H1 (cell line): ENCODE data around the gene TPSB2. TPM values are rescaled to one million over a fixed set of nuclear protein-coding genes. Genes with fewer than 3 reads are reported as not detected.

Source experiments
- CTCF ChIA-PET: fragments of 300-600 bp; sonication (Branson Sonifier 250); formaldehyde crosslinking; loops from one replicate; lab custom pipeline; 2021; ENCODE audit not compliant: partially characterized antibody; lab: Charles Lee
- POLR2A ChIA-PET: fragments of 300-600 bp; sonication (Branson Sonifier 250); formaldehyde crosslinking; loops from one replicate; lab custom pipeline; 2021; ENCODE audit warnings: inconsistent platforms; ENCODE audit not compliant: partially characterized antibody; lab: Charles Lee
- DNase-seq, 2 experiments: peaks; one replicate each; pipeline versions ENCODE4 v3.0.0 to v3.0.0-alpha.2; 2010 to 2022; ENCODE audit warnings: low spot score in 2 of 2, low read depth in 1 of 2, mixed read lengths in 1 of 2
- FAIRE-seq: peaks from 2 replicates; lab custom pipeline; 2011; peaks lifted over from hg19 to GRCh38; lab: Jason Lieb, UNC
- H2AFZ ChIP-seq: 2 replicates; pipeline ENCODE4 v1.8.1; 2012; ENCODE audit warnings: low read length, inconsistent platforms
- H2AK5ac ChIP-seq: 2 replicates; pipeline ENCODE4 v1.6.1; 2013; ENCODE audit warnings: low read depth, low read length
- H2BK120ac ChIP-seq: replicated peaks from 2 replicates; pipeline ENCODE3; 2013; ENCODE audit warnings: low read depth, low read length, inconsistent platforms
- H2BK12ac ChIP-seq: 2 replicates; pipeline ENCODE4 v1.6.1; 2013; ENCODE audit warnings: low read depth, low read length
- H2BK15ac ChIP-seq: 2 replicates; pipeline ENCODE4 v1.6.1; 2013; ENCODE audit warnings: low read length
- H2BK20ac ChIP-seq: 2 replicates; pipeline ENCODE4 v1.6.1; 2013; ENCODE audit warnings: low read length
- H2BK5ac ChIP-seq: 2 replicates; pipeline ENCODE4 v1.6.1; 2013; ENCODE audit warnings: low read depth, low read length
- H3K14ac ChIP-seq: 2 replicates; pipeline ENCODE4 v1.6.1; 2013; ENCODE audit warnings: inconsistent platforms; ENCODE audit not compliant: insufficient read length
- H3K18ac ChIP-seq: 2 replicates; pipeline ENCODE4 v1.6.1; 2013; ENCODE audit warnings: low read length; ENCODE audit errors: extremely low read depth
- H3K23ac ChIP-seq: 2 replicates; pipeline ENCODE4 v1.6.1; 2013; ENCODE audit warnings: inconsistent platforms; ENCODE audit not compliant: insufficient read length
- H3K23me2 ChIP-seq: 2 replicates; pipeline ENCODE4 v1.6.1; 2013; ENCODE audit warnings: low read depth, low read length
- H3K27ac ChIP-seq: 2 replicates; pipeline ENCODE4 v1.6.1; 2011; ENCODE audit warnings: low read depth, low read length, inconsistent platforms
- H3K27me3 ChIP-seq, 4 experiments: replicated peaks in 1 of 4; 1 replicate in 1 of 4; 2 replicates in 3 of 4; pipeline versions ENCODE4 v1.6.1 to v1.8.1; 2011 to 2013; ENCODE audit warnings: low read length in 3 of 4, mild to moderate bottlenecking in 3 of 4, inconsistent platforms in 2 of 4, mixed read lengths in 2 of 4, moderate library complexity in 1 of 4; ENCODE audit not compliant: control insufficient read depth in 3 of 4, insufficient read depth in 3 of 4; ENCODE audit errors: extremely low read depth in 1 of 4
- H3K36me3 ChIP-seq, 4 experiments: 2 replicates each; pipeline versions ENCODE4 v1.6.1 to v1.8.1; 2011 to 2013; ENCODE audit warnings: mild to moderate bottlenecking in 4 of 4, low read length in 3 of 4, moderate library complexity in 2 of 4, control low read depth in 1 of 4, inconsistent platforms in 1 of 4; ENCODE audit not compliant: insufficient read depth in 4 of 4, control insufficient read depth in 2 of 4
- H3K4ac ChIP-seq: replicated peaks from 2 replicates; pipeline ENCODE3; 2013; ENCODE audit warnings: low read length, low read depth, mixed read lengths, inconsistent platforms; ENCODE audit not compliant: insufficient read length
- H3K4me1 ChIP-seq, 4 experiments: replicated peaks in 1 of 4; 1 replicate in 1 of 4; 2 replicates in 3 of 4; pipeline versions ENCODE4 v1.6.1 to v1.8.1; 2011 to 2013; ENCODE audit warnings: low read length in 3 of 4, inconsistent platforms in 2 of 4, mixed read lengths in 1 of 4; ENCODE audit not compliant: insufficient read depth in 4 of 4, control insufficient read depth in 3 of 4
- H3K4me2 ChIP-seq, 2 experiments: 2 replicates each; pipeline versions ENCODE4 v1.6.1 to v1.8.1; 2011 to 2013; ENCODE audit warnings: low read depth in 2 of 2, low read length in 2 of 2, control low read depth in 1 of 2, inconsistent platforms in 1 of 2, mild to moderate bottlenecking in 1 of 2; ENCODE audit not compliant: insufficient read depth in 1 of 2
- H3K4me3 ChIP-seq, 4 experiments: fragments of 200-600, 300-600 bp in 1 of 4; sonication (generic), shearing (Covaris generic), sonication (Bioruptor Twin) in 1 of 4; 2 replicates each; pipeline versions ENCODE4 v1.5.1 to v1.8.1; 2011 to 2016; ENCODE audit warnings: low read length in 4 of 4, low read depth in 3 of 4, control low read depth in 2 of 4, inconsistent platforms in 2 of 4, mild to moderate bottlenecking in 2 of 4, mixed read lengths in 1 of 4, moderate library complexity in 1 of 4; ENCODE audit not compliant: insufficient read depth in 2 of 4; ENCODE audit errors: extremely low read depth in 1 of 4
- H3K56ac ChIP-seq: replicated peaks from 2 replicates; pipeline ENCODE3; 2013; ENCODE audit warnings: low read depth, mild to moderate bottlenecking, mixed read lengths, low read length, inconsistent platforms; ENCODE audit not compliant: insufficient read length
- H3K79me1 ChIP-seq: 2 replicates; pipeline ENCODE4 v1.6.1; 2013; ENCODE audit warnings: low read depth, low read length, control low read depth
- H3K79me2 ChIP-seq, 2 experiments: 2 replicates each; pipeline versions ENCODE4 v1.6.1 to v1.8.1; 2012 to 2013; ENCODE audit warnings: low read length in 2 of 2, mild to moderate bottlenecking in 2 of 2, inconsistent platforms in 1 of 2; ENCODE audit not compliant: insufficient read depth in 2 of 2, control insufficient read depth in 1 of 2
- H3K9ac ChIP-seq, 4 experiments: replicated peaks in 1 of 4; 1 replicate in 1 of 4; 2 replicates in 3 of 4; pipeline versions ENCODE4 v1.6.1 to v1.8.1; 2011 to 2013; ENCODE audit warnings: low read depth in 3 of 4, low read length in 3 of 4, control low read depth in 2 of 4, mild to moderate bottlenecking in 2 of 4, moderate library complexity in 2 of 4, inconsistent platforms in 1 of 4; ENCODE audit errors: extremely low read depth in 1 of 4
- H3K9me3 ChIP-seq, 2 experiments: 2 replicates each; pipeline versions ENCODE4 v1.6.1 to v1.8.1; 2012 to 2013; ENCODE audit warnings: mild to moderate bottlenecking in 2 of 2, moderate library complexity in 2 of 2, control low read depth in 1 of 2, inconsistent platforms in 1 of 2, low read depth in 1 of 2, low read length in 1 of 2, mixed read lengths in 1 of 2; ENCODE audit not compliant: insufficient read depth in 2 of 2
- H4K20me1 ChIP-seq, 2 experiments: replicated peaks in 1 of 2; 2 replicates each; pipeline versions ENCODE3 to v1.8.1; 2011 to 2013; ENCODE audit warnings: inconsistent platforms in 2 of 2, low read length in 2 of 2, mild to moderate bottlenecking in 1 of 2; ENCODE audit not compliant: insufficient read depth in 2 of 2, control insufficient read depth in 1 of 2
- H4K5ac ChIP-seq: 2 replicates; pipeline ENCODE4 v1.6.1; 2013; ENCODE audit warnings: low read length, low read depth, mixed read lengths, inconsistent platforms; ENCODE audit not compliant: insufficient read length
- H4K8ac ChIP-seq: 2 replicates; pipeline ENCODE4 v1.8.0; 2013; ENCODE audit warnings: mild to moderate bottlenecking, moderate library complexity, low read length, inconsistent platforms; ENCODE audit not compliant: insufficient read depth; ENCODE audit errors: extremely low read depth
- H4K91ac ChIP-seq: replicated peaks from 2 replicates; pipeline ENCODE3; 2013; ENCODE audit warnings: low read length, mixed read lengths, inconsistent platforms; ENCODE audit not compliant: insufficient read length
- ASH2L ChIP-seq: fragments of 200-600, 300-600 bp; sonication (generic); IDR thresholded peaks from one replicate; pipeline ENCODE4 v1.7.1; 2017; ENCODE audit warnings: low read length
- CBX8 ChIP-seq: fragments of 300-800, 300-1000 bp; sonication (generic); IDR thresholded peaks from 2 replicates; pipeline ENCODE4 v1.7.1; 2016; ENCODE audit warnings: low read depth, low read length, borderline replicate concordance
- CEBPB ChIP-seq: IDR thresholded peaks from 2 replicates; pipeline ENCODE4 v1.6.1; 2012; ENCODE audit warnings: low read depth, low read length
- CREB1 ChIP-seq: IDR thresholded peaks from 2 replicates; pipeline ENCODE4 v1.6.1; 2012; ENCODE audit warnings: inconsistent platforms
- CTBP2 ChIP-seq: IDR thresholded peaks from 2 replicates; pipeline ENCODE4 v1.7.0; 2011; ENCODE audit warnings: borderline replicate concordance, mild to moderate bottlenecking, moderate library complexity, mixed read lengths, low read length; ENCODE audit not compliant: insufficient read depth, insufficient read length
- KDM5A ChIP-seq: fragments of 200-600 bp; IDR thresholded peaks from 2 replicates; pipeline ENCODE4 v1.7.1; 2012; ENCODE audit warnings: mild to moderate bottlenecking, low read length, inconsistent platforms, mixed read lengths
- PHF8 ChIP-seq: fragments of 200-600 bp; sonication (generic); conservative IDR thresholded peaks from 2 replicates; pipeline ENCODE4 v1.7.1; 2012; ENCODE audit warnings: low read depth, mild to moderate bottlenecking, inconsistent platforms, low read length, moderate library complexity
- POU5F1 ChIP-seq: IDR thresholded peaks from 2 replicates; pipeline ENCODE4 v1.6.1; 2011; ENCODE audit warnings: low read depth, mild to moderate bottlenecking, low read length, moderate library complexity
- RAD21 ChIP-seq, 2 experiments: IDR thresholded peaks in 1 of 2; conservative IDR thresholded peaks in 1 of 2; 2 replicates each; pipeline ENCODE4 v1.6.1; 2011; ENCODE audit warnings: low read depth in 2 of 2, low read length in 2 of 2, improper control_type of control experiment in 1 of 2, inconsistent platforms in 1 of 2, mild to moderate bottlenecking in 1 of 2, moderate library complexity in 1 of 2
- TAF1 ChIP-seq: IDR thresholded peaks from 2 replicates; pipeline ENCODE4 v1.6.1; 2011; ENCODE audit warnings: mild to moderate bottlenecking, low read depth, low read length
- WGBS, 2 experiments: shearing (Covaris generic) in 1 of 2; methylation state at CpG; one replicate each; pipeline versions ENCODE4 v1.1.6 to v1.1.7; 2013 to 2015; ENCODE audit warnings: low lambda C conversion rate in 2 of 2, mixed read lengths in 2 of 2, inconsistent platforms in 1 of 2, low coverage in 1 of 2, missing lambda C conversion rate in 1 of 2; ENCODE audit not compliant: insufficient replicate concordance in 2 of 2, insufficient coverage in 1 of 2, insufficient read length in 1 of 2; ENCODE audit errors: extremely low coverage in 1 of 2, missing lambda C conversion rate in 1 of 2; 5-methylcytosine and 5-hydroxymethylcytosine counted together
- polyA plus RNA-seq, 7 experiments: library from polyadenylated mRNA; depleted of rRNA in 3 of 7; stranded (reverse) in 5 of 7; unstranded in 2 of 7; fragments of >200 nt in 5 of 7; fragments of 200-250 nt in 2 of 7; gene quantifications; 1 replicate in 5 of 7; 2 replicates in 1 of 7; 4 replicates in 1 of 7; pipeline versions ENCODE4 v1.2.1 to v1.2.3, GENCODE V29; 2011 to 2013; ENCODE audit warnings: missing spikeins in 2 of 7, mixed read lengths in 2 of 7
- total RNA-seq: library from RNA; stranded (reverse); fragmentation: NEBNext Ultra II Directional; extraction: Animal tissue kit (Norgen Biotek cat#: 25700); gene quantifications from 2 replicates; pipeline ENCODE4 v1.2.1, GENCODE V29; 2021
- TF ChIP-seq, protein P1 (sequence below): IDR thresholded peaks from 2 replicates; pipeline ENCODE4 v1.6.1; 2011; ENCODE audit warnings: low read depth, mild to moderate bottlenecking, low read length; ENCODE audit not compliant: insufficient read depth

The TPSB2 gene
- total and polyA plus RNA-seq, 2 of the 8 experiments (the other 6 are each of a cell fraction or from before 2014, with no cell fraction given) = 0.08 TPM; not detected in 1

DNA sequence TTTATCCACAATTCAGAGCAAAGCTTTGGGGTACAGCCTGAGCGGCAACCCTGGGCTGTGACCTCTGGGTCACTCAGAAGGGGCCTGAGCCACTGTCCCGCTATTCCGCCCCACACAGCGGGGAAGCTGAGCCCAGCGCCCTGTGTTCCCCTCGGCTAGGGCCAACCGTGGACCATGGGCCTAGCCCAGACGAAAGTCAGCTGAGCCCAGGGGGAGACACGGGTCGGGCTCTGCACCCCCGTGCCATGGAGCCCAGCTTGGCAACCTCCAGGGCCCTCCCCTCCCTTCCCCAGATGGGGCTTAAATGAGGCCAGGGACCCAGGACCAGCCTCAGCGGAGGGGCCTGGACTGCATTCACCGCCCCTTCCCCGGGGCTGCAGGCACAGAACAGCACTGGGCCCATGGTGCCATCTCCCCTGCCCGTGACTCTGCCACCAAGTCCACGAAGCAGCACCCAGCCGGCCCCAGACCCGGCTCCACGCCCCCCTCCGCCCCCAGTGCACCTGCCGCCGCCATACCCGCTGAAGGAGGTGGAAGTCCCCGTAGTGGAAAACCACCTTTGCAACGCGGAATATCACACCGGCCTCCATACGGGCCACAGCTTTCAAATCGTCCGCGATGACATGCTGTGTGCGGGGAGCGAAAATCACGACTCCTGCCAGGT, 27.7 kb upstream of the TPSB2 start:
- Histone ChIP-seq H3K56ac (no peak overlapping the region), H3K14ac (no peak overlapping the region), H4K8ac (no peak overlapping the region; the same call in 1 of the 2 replicates), H3K79me2 (no peaks in the 10 kb centered on the region), H2AK5ac (no peak overlapping the region), H2BK5ac (no peak overlapping the region), H2BK12ac (no peak overlapping the region; the same call in 1 of the 2 replicates), H4K20me1 (no peaks in the 10 kb centered on the region), H3K4me2 (no peak overlapping the region), H3K27ac (no peak overlapping the region), H3K27me3 (peaks cover 0 to 28% (median 12%) of the 10 kb centered on the region in 4 experiments; a peak in 5 of 7 replicates), H3K79me1 (no peaks in the 10 kb centered on the region), H4K91ac (no peak overlapping the region), H3K23me2 (no peaks in the 10 kb centered on the region), H2BK120ac (no peak overlapping the region), H4K5ac (no peak overlapping the region), H3K36me3 (no peaks in the 10 kb centered on the region), H3K4me1 (peaks cover 0 to 11% (median 8%) of the 10 kb centered on the region in 4 experiments; a peak in 6 of 7 replicates), H2BK15ac (no peak overlapping the region; the same call in 1 of the 2 replicates), H3K4me3 (no peak overlapping the region), H2BK20ac (no peak overlapping the region), H3K23ac (no peak overlapping the region), H2AFZ (no peak overlapping the region), H3K9ac (no peak overlapping the region), H3K4ac (no peak overlapping the region), H3K9me3 (no peaks in the 10 kb centered on the region), H3K18ac (no peak overlapping the region)
- ChIA-PET CTCF (interaction anchor here (0.6 to 1.5 kb wide), 2 partner anchors 29 to 62 kb away, joined by 3 read pairs; no protein-coding TSS in a partner anchor), POLR2A (interaction anchor here (0.8 kb wide), 1 partner anchor 19 kb away, joined by 3 read pairs; no protein-coding TSS in a partner anchor)
- 91% methylated on average over 24 of the region's 34 CpGs; no CpG with 5 or more reads in 1 of the 2 experiments for WGBS, 2 experiments
- FAIRE-seq (no peak), DNase-seq (no peak)
- TF ChIP-seq CEBPB = no peak
- no peak for TF ChIP-seq RAD21 (IDR thresholded peaks at IDR 0.05 in 1 of 2, conservative IDR thresholded peaks at IDR 0.05 in 1 of 2; ENCODE audit: low read depth in 2 of 2, low read length in 2 of 2)
- no peak for TF ChIP-seq ASH2L
- no peak for TF ChIP-seq CBX8
- TF ChIP-seq TAF1 = no peak
- TF ChIP-seq, protein P1, sequence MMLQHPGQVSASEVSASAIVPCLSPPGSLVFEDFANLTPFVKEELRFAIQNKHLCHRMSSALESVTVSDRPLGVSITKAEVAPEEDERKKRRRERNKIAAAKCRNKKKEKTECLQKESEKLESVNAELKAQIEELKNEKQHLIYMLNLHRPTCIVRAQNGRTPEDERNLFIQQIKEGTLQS = no peak
- no peak for TF ChIP-seq CREB1
- TF ChIP-seq KDM5A = no peak
- no peak for TF ChIP-seq CTBP2
- TF ChIP-seq PHF8 = no peak
- TF ChIP-seq POU5F1 = no peak
